Inflammatory macrophage treated with lipopolysaccharide for 1 hour (primary cell): ENCODE data around the gene GRIA1.
"Not testable (repeated sequence)": the region's sequence is repeated elsewhere in the genome, so short reads cannot be mapped to it uniquely, and the experiment has no call there.

Experiments used
- DNase-seq, 2 donors: peaks; one replicate each; pipeline ENCODE4 v3.0.0-alpha.2; 2020 to 2022

The GRIA1 gene

GRCh38 chr5:153670101-153670500 is 179.6 kb downstream of the GRIA1 start:
- no peak for DNase-seq

DNA sequence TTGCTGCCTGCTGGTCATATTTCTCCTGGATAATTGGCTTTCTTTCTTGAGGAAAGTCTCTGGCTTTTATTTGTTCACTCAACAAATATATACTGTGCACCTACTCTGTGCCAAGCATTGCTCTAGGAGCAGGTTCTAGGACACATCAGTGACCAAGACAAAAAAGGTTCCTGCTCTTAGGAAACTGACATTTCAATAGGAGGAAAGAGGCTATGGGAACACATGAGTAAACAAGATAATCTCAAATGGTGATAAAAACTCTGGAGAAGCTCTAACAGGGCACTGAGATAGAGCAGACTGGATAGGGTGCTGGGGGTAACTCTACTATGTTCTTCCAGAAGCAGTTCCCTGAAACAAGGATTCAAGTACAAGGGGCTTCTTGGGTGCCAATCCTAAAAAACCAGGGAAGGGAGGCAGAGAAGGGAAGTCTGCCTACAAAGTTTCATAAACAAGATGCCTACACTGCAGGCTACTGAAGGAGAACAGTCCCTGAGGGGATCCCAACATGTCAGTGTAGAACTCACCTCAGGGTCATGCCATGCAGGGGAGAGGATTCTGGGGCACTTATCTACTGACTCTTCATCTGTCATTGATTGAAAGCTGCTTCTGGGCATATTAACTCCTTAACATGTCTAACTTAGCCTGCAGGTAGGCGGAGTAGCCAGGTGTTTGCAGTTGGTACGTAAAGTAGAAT is 181.3 kb downstream of the GRIA1 start:
- no peak for DNase-seq

- DNase-seq = no peak
These were observed 182.0 kb downstream of the GRIA1 start for GRCh38 chr5:153672347-153673090.

DNA sequence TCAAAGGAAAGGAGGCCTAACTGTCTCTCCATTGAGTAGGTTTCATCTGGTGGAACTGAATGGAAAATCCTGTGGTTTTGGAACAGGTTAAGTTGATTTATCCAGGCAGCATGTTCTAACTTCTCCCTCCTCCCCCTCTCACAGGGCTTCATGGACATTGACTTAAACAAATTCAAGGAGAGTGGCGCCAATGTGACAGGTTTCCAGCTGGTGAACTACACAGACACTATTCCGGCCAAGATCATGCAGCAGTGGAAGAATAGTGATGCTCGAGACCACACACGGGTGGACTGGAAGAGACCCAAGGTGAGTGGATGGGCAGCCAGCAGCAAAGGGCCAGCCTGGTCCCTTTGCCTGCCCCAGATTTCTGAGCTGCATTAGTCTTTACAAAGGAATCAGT is 183.9 kb downstream of the GRIA1 start:
- no peak for DNase-seq

DNA sequence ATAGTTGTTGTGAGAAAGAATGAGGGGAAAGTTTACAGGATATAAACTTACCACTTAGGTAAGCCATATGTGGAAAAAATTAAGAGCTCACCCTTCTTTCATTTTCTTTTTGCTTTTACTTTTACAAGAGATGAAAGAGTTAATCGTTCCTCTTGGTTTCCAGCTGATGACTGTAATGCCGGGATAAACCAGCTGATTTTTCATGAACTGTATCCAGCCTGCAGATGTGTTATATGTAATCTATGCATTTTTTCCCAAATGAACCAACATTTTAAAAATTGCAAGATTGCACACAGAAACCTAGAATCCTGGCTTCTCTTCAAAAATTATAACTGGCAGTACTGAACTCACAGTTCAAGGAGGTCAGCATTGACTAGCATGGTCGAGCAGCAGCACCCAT is 185.9 kb downstream of the GRIA1 start:
- no peak for DNase-seq

GRCh38 chr5:153676821-153677220 is 186.4 kb downstream of the GRIA1 start:
- DNase-seq = no peak

GRCh38 chr5:153678617-153679329 is 188.3 kb downstream of the GRIA1 start:
- DNase-seq = no peak

GRCh38 chr5:153690236-153690635 is 199.8 kb downstream of the GRIA1 start:
- DNase-seq = no peak

- no peak for DNase-seq
These were observed 205.8 kb downstream of the GRIA1 start for GRCh38 chr5:153696256-153696655.

DNA sequence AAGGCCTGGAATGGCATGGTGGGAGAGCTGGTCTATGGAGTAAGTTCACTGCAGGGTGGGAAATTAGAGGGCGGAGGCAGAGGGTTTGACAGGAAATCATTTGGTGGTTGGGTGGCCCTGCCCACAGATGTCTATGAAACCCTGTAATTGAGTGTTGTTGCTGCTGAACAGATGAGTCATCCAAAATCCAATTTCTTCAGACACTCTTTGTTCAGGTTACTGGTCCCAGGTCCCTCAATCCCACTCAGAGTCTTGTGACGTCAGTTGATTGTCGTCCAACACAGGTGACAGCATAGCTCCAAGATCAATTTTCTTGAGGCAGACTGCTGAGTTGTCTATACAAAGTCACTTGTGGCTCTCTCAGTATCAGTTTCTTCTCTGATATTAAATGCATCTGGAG is 208.6 kb downstream of the GRIA1 start:
- DNase-seq = no peak

- no peak for DNase-seq
These were observed 210.5 kb downstream of the GRIA1 start for GRCh38 chr5:153700940-153701339.

GRCh38 chr5:153702265-153702664 is 211.8 kb downstream of the GRIA1 start:
- DNase-seq = no peak

DNA sequence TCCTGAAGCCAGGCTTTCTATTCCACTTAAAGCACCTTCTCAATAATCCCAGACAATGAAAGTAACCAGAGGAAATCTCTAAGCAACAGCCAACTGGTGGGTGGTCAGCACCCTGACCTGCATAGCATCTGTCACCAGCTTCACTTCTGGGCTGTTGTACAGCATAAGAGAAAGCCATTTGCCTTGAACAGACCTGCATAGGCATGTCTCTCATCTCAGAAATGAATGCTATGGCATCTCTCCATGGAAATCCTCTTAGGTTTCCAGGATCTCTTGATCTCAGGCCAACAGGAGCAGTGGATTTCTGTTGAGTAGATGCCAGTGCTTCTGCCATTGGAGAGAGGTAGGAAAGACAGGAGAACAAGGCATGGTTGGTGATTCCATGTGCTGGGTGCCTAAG is 213.6 kb downstream of the GRIA1 start:
- no peak for DNase-seq

GRCh38 chr5:153707626-153708025 is 217.2 kb downstream of the GRIA1 start:
- no peak for DNase-seq

DNA sequence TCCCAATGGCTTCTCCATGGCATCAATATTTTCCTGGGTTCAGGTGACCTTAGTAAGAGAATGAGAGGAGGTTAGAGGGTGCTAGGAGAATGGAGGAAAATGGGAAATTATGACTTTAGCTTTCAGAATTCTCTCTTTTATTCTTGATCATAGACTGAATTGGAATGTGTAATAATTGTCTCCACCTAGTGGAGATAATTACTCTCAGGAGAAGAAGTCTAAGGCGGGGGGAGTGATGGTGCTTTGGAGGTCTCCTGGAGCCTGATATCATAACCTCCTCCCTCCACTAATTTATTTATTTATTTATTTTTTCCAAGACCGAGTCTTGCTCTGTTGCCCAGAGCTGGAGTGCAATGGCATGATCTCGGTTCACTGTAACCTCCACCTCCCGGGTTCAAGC is 221.3 kb downstream of the GRIA1 start:
- DNase-seq = no peak

DNA sequence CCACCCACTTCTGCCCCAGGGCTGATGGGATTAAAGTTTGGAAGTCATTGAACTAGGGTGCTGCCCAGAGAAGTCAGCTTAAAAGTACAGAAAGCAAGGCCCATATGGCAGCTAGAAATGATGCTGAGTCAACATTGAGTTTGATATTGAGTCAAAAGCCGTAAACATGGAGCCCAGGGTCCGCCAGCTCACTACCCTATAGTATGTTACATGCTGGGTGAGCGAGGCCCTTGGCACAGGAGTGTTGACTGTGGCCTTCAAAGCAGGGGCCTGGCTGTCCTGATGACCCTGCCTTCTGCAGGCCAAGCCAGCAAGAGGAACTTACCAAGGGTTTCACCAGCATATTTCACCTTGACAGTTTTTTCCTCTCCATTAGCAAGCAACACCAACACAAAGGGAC is 222.5 kb downstream of the GRIA1 start:
- no peak for DNase-seq

DNA sequence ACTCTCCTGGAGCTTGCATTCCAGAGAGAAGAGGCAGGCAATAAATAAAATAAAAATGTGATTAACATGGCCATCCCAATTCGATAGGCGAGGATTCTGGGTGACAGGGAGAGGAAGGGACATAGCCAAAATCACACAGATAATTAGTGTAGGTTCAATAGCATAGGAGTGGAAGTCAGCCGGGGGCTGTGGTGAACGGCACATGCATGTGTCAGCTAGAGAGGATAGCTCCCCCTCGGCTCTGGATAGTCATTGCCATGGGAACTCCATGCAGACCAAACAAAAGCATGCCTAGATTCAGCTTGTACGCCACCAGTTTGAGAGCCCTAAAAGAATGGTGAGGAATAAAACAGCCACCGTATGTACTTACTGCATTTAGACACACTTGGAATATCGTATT is 223.5 kb downstream of the GRIA1 start:
- DNase-seq = no peak

GRCh38 chr5:153714798-153715197 is 224.3 kb downstream of the GRIA1 start:
- DNase-seq = no peak

DNA sequence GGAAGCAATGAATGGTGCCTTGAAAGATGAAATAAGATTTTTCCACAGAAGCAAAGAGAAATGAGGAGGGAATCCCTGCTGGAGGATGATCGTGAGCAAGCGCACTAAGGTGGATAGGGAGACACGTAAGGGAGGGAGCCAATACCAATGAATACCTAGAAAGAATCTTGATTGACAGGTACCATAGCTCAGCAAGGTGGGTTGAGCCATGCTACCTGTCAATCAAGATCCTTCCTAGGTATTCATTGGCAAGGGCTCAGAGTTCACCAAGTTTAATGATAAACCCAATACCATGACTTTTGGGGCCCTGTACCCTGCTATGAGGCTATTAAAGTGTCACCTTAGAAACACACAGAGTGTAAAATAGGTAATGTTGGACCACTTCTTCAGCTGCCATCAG is 226.8 kb downstream of the GRIA1 start:
- no peak for DNase-seq

DNA sequence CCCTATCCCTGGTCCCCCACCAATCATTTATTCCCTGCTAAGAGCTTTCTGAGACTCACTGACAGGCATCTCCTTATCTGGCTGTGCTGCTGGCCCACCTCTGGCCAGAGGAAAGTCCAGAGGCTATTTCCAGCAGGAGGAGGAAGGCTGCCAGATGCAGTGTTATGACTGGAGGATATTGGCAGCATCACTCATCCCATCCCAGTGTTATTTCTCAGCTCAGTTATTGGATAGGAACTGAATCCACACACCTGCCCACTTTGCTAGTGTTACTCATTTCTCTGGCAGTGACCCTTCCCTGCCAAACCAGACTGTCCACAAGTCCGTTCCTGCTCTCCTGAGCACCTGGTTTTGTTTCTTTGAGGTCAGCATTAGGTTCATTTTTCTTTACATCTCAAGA is 228.2 kb downstream of the GRIA1 start:
- no peak for DNase-seq

DNA sequence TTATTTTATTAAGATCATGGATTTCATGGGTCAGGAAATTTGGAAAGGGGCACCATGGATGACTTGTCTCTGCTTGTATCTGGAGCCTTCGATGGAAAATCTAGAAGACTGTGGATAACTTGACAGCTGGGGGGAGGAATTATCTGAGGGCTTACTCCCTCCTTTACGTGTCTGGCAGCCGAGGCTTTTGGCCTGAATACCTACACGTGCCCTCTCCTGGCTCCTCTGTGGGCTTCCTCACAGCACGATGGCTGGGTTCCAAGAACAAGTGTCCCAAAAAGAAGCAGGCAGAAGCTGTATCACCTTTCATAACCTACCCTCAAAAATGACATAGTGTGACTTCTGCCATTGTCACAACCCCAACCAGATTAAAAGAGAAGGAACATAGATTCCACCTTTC is 228.9 kb downstream of the GRIA1 start:
- no peak for DNase-seq

DNA sequence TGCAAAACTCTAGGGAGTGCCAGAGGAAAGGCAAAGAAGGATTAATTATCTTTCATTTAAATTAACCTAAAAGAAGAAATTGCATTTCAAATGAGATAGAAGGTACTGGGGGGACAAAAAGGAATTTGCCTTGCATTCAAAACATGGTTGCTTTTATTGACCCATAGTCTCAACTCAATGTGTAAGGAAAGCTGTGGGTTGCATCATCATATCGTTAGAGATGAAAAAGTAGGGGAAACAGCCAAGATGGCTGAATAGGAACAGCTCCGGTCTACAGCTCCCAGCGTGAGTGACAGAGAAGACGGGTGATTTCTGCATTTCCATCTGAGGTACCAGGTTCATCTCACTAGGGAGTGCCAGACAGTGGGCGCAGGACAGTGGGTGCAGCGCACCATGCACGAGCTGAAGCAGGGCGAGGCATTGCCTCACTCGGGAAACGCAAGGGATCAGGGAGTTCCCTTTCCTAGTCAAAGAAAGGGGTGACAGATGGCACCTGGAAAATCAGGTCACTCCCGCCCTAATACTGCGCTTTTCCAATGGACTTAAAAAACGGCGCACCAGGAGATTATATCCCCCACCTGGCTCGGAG is 232.6 kb downstream of the GRIA1 start:
- DNase-seq = not testable (repeated sequence)

GRCh38 chr5:153742060-153742459 is 251.6 kb downstream of the GRIA1 start:
- DNase-seq = no peak

DNA sequence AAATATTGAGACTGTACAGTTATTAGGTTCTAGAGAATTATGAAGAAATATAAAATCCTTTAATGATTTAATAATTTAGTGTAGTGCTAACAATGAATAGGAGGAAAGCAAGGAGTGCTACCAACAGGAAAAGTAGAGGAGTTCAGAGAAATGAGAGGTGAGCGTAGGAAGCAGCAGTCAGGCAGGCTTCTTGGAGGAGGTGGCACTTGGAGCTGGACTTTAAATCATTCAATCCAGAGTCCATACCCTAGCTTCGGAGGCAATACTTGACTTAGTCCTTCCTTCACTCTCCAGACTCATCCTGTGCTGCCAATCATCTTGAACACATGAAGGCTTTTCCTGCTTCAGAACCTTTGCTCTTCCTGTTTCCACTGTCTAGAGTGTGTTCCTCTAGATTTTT is 254.3 kb downstream of the GRIA1 start:
- no peak for DNase-seq
